GM10266 (cell line): ENCODE measurements around the gene CASZ1.

Experiments
- DNase-seq: peaks from one replicate; pipeline ENCODE4 v3.0.0; 2012; ENCODE audit errors: extremely low spot score
- TF ChIP-seq, protein P1 (sequence below): IDR thresholded peaks from 2 replicates; pipeline ENCODE4 v1.5.1; 2012; ENCODE audit warnings: mild to moderate bottlenecking, low read depth; ENCODE audit not compliant: control insufficient read depth, insufficient read depth; ENCODE audit errors: missing control alignments

The CASZ1 gene

DNA sequence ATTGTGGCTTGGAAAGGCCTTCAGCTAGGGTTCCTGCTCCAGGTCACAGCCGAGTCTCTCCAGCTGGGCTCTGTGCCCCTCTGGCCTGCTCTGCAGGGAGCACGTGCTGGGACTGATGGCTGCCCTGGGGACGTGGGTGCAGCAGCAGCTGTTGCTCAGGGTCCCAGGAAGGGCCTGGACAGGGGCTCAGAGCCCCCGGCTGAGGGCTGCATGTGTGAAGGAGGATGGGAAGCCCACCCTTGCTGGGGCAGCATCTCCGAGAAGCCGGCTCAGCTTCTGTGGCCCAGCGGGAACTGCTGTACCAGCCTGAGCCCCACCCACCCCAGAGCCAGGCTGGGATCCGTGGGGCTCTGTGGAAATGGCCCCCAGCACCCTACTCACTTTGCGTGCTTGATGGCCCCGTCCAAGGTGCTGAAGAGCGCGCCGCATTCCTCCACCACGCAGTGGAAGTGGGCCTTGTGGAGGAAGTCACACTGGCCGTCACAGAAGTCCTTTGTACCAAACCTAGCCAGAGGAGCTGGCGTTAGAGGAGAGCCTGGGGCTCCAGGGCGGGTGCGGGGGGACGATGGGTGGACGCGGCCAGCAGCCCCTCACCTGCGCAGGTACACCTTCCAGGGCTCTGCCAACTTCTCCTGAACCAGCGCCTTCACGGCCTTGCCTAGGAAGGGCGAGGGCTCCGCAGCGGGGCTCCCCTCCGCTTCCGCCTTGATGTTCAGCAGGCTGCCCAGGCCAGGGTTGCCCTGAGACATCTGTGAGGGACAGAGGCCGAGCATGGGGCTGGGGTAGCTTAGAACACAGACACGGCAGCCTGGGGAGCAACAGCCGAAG lies 147.5 kb downstream of the CASZ1 start:
- TF ChIP-seq, protein P1, sequence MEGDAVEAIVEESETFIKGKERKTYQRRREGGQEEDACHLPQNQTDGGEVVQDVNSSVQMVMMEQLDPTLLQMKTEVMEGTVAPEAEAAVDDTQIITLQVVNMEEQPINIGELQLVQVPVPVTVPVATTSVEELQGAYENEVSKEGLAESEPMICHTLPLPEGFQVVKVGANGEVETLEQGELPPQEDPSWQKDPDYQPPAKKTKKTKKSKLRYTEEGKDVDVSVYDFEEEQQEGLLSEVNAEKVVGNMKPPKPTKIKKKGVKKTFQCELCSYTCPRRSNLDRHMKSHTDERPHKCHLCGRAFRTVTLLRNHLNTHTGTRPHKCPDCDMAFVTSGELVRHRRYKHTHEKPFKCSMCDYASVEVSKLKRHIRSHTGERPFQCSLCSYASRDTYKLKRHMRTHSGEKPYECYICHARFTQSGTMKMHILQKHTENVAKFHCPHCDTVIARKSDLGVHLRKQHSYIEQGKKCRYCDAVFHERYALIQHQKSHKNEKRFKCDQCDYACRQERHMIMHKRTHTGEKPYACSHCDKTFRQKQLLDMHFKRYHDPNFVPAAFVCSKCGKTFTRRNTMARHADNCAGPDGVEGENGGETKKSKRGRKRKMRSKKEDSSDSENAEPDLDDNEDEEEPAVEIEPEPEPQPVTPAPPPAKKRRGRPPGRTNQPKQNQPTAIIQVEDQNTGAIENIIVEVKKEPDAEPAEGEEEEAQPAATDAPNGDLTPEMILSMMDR, result no peak

DNA sequence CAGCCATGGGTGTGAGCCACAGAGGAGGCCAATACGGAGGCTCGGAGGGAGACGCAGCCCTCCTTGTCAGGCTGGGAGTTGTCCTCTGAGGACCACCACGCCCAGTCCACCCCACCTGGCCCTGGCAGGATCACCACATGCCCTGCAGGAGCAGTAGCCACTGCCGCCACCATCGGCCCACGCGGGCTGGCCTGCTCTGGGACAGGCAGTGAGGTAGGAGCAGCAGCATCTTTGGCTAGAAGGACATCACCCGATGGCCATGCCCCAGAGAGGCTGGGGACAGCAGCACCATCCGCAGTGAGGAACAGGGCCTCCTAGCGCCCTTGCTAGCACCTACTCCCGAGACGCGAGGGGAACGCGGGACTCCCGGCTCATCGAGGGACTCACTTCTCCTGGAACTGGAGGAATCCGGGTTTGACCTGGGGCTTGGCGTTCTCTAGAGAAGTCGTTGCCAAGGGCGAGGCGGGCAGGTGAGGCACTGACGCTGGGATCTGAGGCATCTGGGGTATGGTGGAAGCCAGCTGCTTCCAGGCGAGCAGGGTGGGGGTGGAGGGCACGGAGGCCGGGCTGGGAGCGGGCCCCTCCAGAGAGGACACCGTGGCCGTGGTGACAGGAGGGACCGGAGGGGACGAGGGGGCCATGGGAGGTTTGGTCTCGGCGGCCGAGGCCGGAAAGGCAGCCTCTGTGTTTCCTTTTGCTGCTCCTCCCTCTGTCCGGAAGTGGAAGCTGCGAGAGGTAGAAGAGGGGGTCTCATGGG lies 148.9 kb downstream of the CASZ1 start:
- TF ChIP-seq, protein P1, result no peak
- no peak for DNase-seq

More for the DNA sequence above, 147.5 kb downstream of the CASZ1 start:
- DNase-seq, result no peak

DNA sequence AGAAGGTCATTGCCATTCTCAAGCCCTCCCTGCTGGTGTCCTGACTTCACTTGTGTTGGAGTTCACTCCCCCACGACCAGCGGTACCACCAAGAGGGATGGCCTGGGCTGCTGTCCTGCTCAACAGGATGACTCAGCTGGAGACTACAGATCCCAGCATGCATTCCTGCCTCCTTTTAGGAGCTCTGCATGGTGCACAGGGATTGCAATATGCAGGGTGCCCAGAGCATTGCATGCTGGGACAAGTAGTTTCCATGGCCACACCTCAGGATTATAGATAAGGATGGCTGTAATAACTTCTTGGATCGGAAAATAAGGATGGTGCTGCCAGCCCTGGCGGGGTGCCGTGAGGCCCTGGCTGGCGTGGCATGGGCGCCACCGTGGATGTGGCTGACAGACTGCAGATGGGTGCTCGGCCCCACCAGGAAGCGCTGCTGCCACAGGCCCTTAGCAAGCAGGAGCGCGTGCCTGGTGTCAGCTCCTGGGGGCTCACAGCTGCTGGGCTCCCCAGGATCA lies 150.0 kb downstream of the CASZ1 start:
- DNase-seq, result no peak
- TF ChIP-seq, protein P1, result no peak

DNA sequence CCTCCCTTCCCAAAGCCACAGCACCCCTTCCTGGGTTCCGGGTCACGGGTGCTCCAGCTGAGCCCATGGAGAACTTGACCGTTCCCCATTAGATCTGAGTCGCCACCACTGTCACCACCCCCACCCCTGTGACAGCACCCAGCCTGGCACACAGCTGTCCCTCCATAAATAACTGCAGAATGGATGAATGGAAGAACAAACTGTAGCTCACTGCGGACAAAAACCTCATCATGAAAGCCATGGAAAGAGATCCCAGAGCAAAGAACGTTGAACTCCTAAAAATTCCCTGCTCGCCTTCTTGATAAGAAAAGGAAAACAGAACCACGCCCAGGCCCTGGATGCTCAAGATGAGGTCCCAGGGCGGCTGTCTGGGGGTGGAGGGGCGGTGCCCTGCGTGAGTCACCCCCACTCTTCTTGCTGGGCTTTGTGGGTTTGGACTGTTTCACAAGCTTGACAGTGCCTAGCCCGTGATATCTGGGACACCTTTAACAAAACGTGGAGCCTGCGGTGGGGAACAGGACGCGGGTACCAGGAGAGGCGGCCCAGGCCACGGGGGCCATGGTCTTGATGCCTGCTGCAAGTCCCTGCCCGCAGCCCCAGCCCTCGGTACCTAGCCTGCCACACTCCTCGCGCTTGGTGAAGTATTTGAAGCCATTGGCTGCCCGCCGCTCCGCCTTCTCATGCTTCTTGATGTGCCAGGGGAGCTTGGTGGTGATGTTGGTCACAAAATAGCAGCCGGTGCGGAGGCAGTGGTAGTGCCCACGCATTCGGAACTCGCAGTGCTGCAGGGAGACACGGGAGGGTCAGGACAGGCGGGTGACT lies 151.9 kb downstream of the CASZ1 start:
- no peak for DNase-seq
- TF ChIP-seq, protein P1, result no peak

DNA sequence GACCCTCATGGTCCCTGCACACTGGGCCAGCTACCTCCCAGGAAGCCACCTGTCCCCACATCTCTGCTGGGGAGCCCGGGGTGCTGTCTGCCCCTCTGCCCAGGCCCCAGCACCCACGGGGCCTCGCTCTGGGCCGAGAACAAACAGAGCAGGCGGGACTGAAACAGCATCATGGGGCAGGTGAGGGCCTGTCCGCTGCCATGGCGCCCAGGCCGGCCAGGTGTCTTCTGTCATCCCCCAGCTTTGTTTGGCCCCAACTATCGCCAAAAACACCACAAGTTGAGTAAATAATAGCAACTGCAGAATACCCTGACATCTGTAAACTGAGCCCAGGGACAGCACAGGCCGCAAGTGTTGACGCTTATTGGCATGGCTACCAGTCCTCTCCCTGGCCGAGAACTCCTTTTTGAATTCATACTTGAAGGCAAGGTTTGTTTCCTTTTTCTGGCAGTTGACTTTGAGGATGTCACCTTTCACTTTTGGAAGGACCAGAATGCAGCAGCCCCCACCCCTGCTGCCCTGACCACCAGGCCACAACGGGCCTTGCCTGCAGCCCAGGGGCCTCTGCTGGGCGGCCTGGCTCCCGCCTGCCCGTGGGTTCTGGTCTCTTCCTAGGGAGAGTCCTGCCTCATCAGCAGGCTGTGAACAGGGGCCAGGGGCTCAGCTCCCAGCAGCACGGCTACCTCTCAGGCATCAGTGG lies 152.7 kb downstream of the CASZ1 start:
- DNase-seq, result no peak

More for the DNA sequence above, 152.7 kb downstream of the CASZ1 start:
- TF ChIP-seq, protein P1, result no peak
